NCI-H1694 treated with DMSO at 0.1 percent for 48 hours (cell line): ENCODE data around the gene BMP10.
"Not testable (repeated sequence)": the region's sequence is repeated elsewhere in the genome, so short reads cannot be mapped to it uniquely, and the experiment has no call there.

Source experiments
- DNase-seq: peaks from one replicate; lab custom pipeline; 2025; lab: John Stamatoyannopoulos, UW

BMP10 gene

GRCh38 chr2:68871159-68871764, at the start of gene BMP10:
Gene BMP10, minus strand, starts transcription at chr2:68871397. Its CDS starts 39 bp downstream, at chr2:68871358.
- DNase-seq, result no peak

GRCh38 chr2:68920481-68921170, 49.4 kb upstream of the BMP10 start:
- no peak for DNase-seq

GRCh38 chr2:68918497-68918896, 47.3 kb upstream of the BMP10 start:
- no peak for DNase-seq

- no peak for DNase-seq
Observed at GRCh38 chr2:68917034-68917718, 46.0 kb upstream of the BMP10 start.

- no peak for DNase-seq
Observed at GRCh38 chr2:68916226-68916625, 45.0 kb upstream of the BMP10 start.

GRCh38 chr2:68915393-68915792, 44.2 kb upstream of the BMP10 start:
- no peak for DNase-seq

- DNase-seq, result no peak
Observed at GRCh38 chr2:68913359-68913758, 42.2 kb upstream of the BMP10 start.

GRCh38 chr2:68912732-68913131, 41.5 kb upstream of the BMP10 start:
- DNase-seq, result no peak

GRCh38 chr2:68912111-68912510, 40.9 kb upstream of the BMP10 start:
- DNase-seq, result no peak

GRCh38 chr2:68911709-68912108, 40.5 kb upstream of the BMP10 start:
- no peak for DNase-seq

GRCh38 chr2:68911246-68911645, 40.0 kb upstream of the BMP10 start:
- DNase-seq, result no peak

- DNase-seq, result peak; percentile 55
Observed at GRCh38 chr2:68909793-68910674, 38.8 kb upstream of the BMP10 start.

GRCh38 chr2:68908392-68908970, 37.3 kb upstream of the BMP10 start:
- peak; percentile 9 for DNase-seq

- no peak for DNase-seq
Observed at GRCh38 chr2:68907920-68908253, 36.7 kb upstream of the BMP10 start.

- no peak for DNase-seq
Observed at GRCh38 chr2:68907232-68907919, 36.2 kb upstream of the BMP10 start.

- no peak for DNase-seq
Observed at GRCh38 chr2:68906716-68907115, 35.5 kb upstream of the BMP10 start.

GRCh38 chr2:68905116-68905515, 33.9 kb upstream of the BMP10 start:
- DNase-seq, result no peak

GRCh38 chr2:68901561-68901960, 30.4 kb upstream of the BMP10 start:
- DNase-seq, result no peak

- DNase-seq, result no peak
Observed at GRCh38 chr2:68901199-68901514, 30.0 kb upstream of the BMP10 start.

GRCh38 chr2:68900496-68901198, 29.4 kb upstream of the BMP10 start:
- DNase-seq, result no peak

GRCh38 chr2:68895981-68896380, 24.8 kb upstream of the BMP10 start:
- DNase-seq, result not testable (repeated sequence)
